K562 (cell line): ENCODE measurements around the gene SLC25A1. TPM values are rescaled to one million over a fixed set of nuclear protein-coding genes. Genes with fewer than 3 reads are reported as not detected.
A peak's percentile ranks its signal among the peaks of the same experiment; 100 is the strongest.

ENCODE experiments used
- CHD4 ChIP-seq: fragments of 200-600 bp; sonication (generic); IDR thresholded peaks from 3 replicates; pipeline ENCODE4 v1.6.1; 2012; ENCODE audit warnings: low read depth, mild to moderate bottlenecking, mixed read lengths, low read length, inconsistent platforms; ENCODE audit not compliant: insufficient read depth, insufficient replicate concordance, poor library complexity, severe bottlenecking
- CLOCK ChIP-seq: fragments of 250-450 bp; sonication (Bioruptor Pico); IDR thresholded peaks from 2 replicates; pipeline ENCODE4 v1.4.0; 2020; ENCODE audit warnings: mild to moderate bottlenecking, moderate library complexity, borderline replicate concordance
- E2F3 ChIP-seq: fragments of 250-450 bp; sonication (Bioruptor Pico); IDR thresholded peaks from 2 replicates; pipeline ENCODE4 v1.4.0; 2020; ENCODE audit warnings: mild to moderate bottlenecking
- GTF2F1 ChIP-seq: IDR thresholded peaks from 2 replicates; pipeline ENCODE4 v1.6.1; 2011; ENCODE audit warnings: low read depth, low read length, improper control_type of control experiment
- MXI1 ChIP-seq: IDR thresholded peaks from 2 replicates; pipeline ENCODE4 v1.6.1; 2011; ENCODE audit warnings: low read depth, mild to moderate bottlenecking, improper control_type of control experiment, low read length
- NEUROD1 ChIP-seq: fragments of 150-350 bp; IDR thresholded peaks from 2 replicates; pipeline ENCODE4 v1.6.1; 2014; ENCODE audit warnings: borderline replicate concordance, low read length, low read depth; ENCODE audit not compliant: partially characterized antibody
- NFXL1 ChIP-seq: fragments of 450-650 bp; formaldehyde crosslinking; IDR thresholded peaks from 2 replicates; pipeline ENCODE4 v1.4.0; 2021; ENCODE audit warnings: mild to moderate bottlenecking
- POLR2AphosphoS2 ChIP-seq: IDR thresholded peaks from 2 replicates; pipeline ENCODE4 v1.6.1; 2012; ENCODE audit warnings: low read length, improper control_type of control experiment
- PTBP1 ChIP-seq: fragments of 200-400 bp; formaldehyde crosslinking; IDR thresholded peaks from 2 replicates; pipeline ENCODE4 v1.6.1; 2017; ENCODE audit warnings: low read depth, low read length
- PTRF ChIP-seq: fragments of 450-650 bp; IDR thresholded peaks from 2 replicates; pipeline ENCODE4 v1.6.1; 2016; ENCODE audit warnings: mild to moderate bottlenecking, missing genetic modification characterization, missing compliant biosample characterization
- PYGO2 ChIP-seq: fragments of 450-650 bp; IDR thresholded peaks from 2 replicates; pipeline ENCODE4 v1.6.1; 2016; ENCODE audit warnings: mild to moderate bottlenecking, missing genetic modification characterization, moderate library complexity, missing compliant biosample characterization
- RBBP5 ChIP-seq: fragments of 200-600 bp; sonication (generic); IDR thresholded peaks from 2 replicates; pipeline ENCODE4 v1.6.1; 2012; ENCODE audit warnings: borderline replicate concordance, mild to moderate bottlenecking, low read length, control low read depth, inconsistent platforms; ENCODE audit not compliant: insufficient read depth, poor library complexity, severe bottlenecking
- RBFOX2 ChIP-seq: fragments of 200-400 bp; formaldehyde crosslinking; IDR thresholded peaks from 2 replicates; pipeline ENCODE4 v1.6.1; 2017; ENCODE audit warnings: low read depth, mild to moderate bottlenecking, low read length, moderate library complexity
- REST ChIP-seq, 2 experiments: fragments of 450-650 bp; formaldehyde crosslinking in 1 of 2; IDR thresholded peaks; 2 replicates each; pipeline versions ENCODE4 v1.4.0 to v1.6.1; 2014 to 2020; ENCODE audit warnings: mild to moderate bottlenecking in 2 of 2, borderline replicate concordance in 1 of 2, low read depth in 1 of 2
- STAG1 ChIP-seq: sonication (generic); formaldehyde crosslinking; IDR thresholded peaks from 2 replicates; pipeline ENCODE4 v1.5.0; 2020; ENCODE audit warnings: missing genetic modification reagents, borderline replicate concordance
- WHSC1 ChIP-seq: IDR thresholded peaks from one replicate; pipeline ENCODE4 v1.6.1; 2012; ENCODE audit warnings: low read length, control low read depth, inconsistent platforms
- ZNF76 ChIP-seq: fragments of 250-450 bp; sonication (Bioruptor Pico); IDR thresholded peaks from 2 replicates; pipeline ENCODE4 v1.4.0; 2020; ENCODE audit warnings: mild to moderate bottlenecking, moderate library complexity, borderline replicate concordance
- polyA plus RNA-seq, 8 experiments: library from polyadenylated mRNA; depleted of rRNA in 4 of 8; stranded (reverse) in 5 of 8; unstranded in 3 of 8; fragments of >200 nt; fragmentation: Nextera tagmentation in 2 of 8; fragmentation: Illumina TruSeq in 1 of 8; extraction: Ambion mirVana in 2 of 8; extraction: Trizol in 1 of 8; gene quantifications; 2 replicates each; pipeline versions ENCODE4 v1.2.1 to v1.2.3, GENCODE V29; 2011 to 2014; ENCODE audit warnings: inconsistent platforms in 1 of 8, missing spikeins in 1 of 8
- total RNA-seq, 7 experiments: library from RNA; depleted of rRNA in 6 of 7; stranded (reverse); fragments of >200 nt in 6 of 7; fragmentation: Illumina TruSeq in 2 of 7; extraction: Trizol in 2 of 7; gene quantifications; 2 replicates each; pipeline versions ENCODE4 v1.2.1 to v1.2.3, GENCODE V29; 2011 to 2021; ENCODE audit warnings: low replicate concordance in 1 of 7

Gene SLC25A1
- total and polyA plus RNA-seq, 9 of the 15 experiments (the other 6 are each of a cell fraction or from before 2014, with no cell fraction given) = 11.0 to 408 (median 110) TPM

GRCh38 chr22:19176175-19176643, 2.3 kb downstream of the SLC25A1 start (continued):
- no peak for TF ChIP-seq CLOCK
- TF ChIP-seq E2F3 (CRISPR knock-in tag) = 0 out of 2 replicates have a peak, but pooled peaks have one; percentile 3
- TF ChIP-seq CHD4 = peak; percentile 68
- peak; percentile 48; the same call in 1 of the 2 replicates for TF ChIP-seq MXI1
- no peak for TF ChIP-seq NEUROD1
- TF ChIP-seq POLR2AphosphoS2 = peak; percentile 18
- TF ChIP-seq RBBP5 = peak; percentile 48
- TF ChIP-seq PTBP1 = no peak
- TF ChIP-seq REST (IDR thresholded peaks at IDR 0.05; ENCODE audit: borderline replicate concordance) = no peak
- no peak for TF ChIP-seq REST (CRISPR knock-in tag; IDR thresholded peaks at IDR 0.05; ENCODE audit: low read depth)
- no peak for TF ChIP-seq PYGO2 (tag)
- no peak for TF ChIP-seq STAG1
- TF ChIP-seq NFXL1 (CRISPR knock-in tag) = no peak
- TF ChIP-seq GTF2F1 = 0 out of 2 replicates have a peak, but pooled peaks have one; percentile 38
- TF ChIP-seq PTRF = no peak
- TF ChIP-seq RBFOX2 = no peak
- no peak for TF ChIP-seq WHSC1
- TF ChIP-seq ZNF76 (CRISPR knock-in tag) = peak; percentile 76; the same call in 1 of the 2 replicates
